ENCODE data around the gene AVPR1B.

Gene AVPR1B, protein sequence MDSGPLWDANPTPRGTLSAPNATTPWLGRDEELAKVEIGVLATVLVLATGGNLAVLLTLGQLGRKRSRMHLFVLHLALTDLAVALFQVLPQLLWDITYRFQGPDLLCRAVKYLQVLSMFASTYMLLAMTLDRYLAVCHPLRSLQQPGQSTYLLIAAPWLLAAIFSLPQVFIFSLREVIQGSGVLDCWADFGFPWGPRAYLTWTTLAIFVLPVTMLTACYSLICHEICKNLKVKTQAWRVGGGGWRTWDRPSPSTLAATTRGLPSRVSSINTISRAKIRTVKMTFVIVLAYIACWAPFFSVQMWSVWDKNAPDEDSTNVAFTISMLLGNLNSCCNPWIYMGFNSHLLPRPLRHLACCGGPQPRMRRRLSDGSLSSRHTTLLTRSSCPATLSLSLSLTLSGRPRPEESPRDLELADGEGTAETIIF

DNA sequence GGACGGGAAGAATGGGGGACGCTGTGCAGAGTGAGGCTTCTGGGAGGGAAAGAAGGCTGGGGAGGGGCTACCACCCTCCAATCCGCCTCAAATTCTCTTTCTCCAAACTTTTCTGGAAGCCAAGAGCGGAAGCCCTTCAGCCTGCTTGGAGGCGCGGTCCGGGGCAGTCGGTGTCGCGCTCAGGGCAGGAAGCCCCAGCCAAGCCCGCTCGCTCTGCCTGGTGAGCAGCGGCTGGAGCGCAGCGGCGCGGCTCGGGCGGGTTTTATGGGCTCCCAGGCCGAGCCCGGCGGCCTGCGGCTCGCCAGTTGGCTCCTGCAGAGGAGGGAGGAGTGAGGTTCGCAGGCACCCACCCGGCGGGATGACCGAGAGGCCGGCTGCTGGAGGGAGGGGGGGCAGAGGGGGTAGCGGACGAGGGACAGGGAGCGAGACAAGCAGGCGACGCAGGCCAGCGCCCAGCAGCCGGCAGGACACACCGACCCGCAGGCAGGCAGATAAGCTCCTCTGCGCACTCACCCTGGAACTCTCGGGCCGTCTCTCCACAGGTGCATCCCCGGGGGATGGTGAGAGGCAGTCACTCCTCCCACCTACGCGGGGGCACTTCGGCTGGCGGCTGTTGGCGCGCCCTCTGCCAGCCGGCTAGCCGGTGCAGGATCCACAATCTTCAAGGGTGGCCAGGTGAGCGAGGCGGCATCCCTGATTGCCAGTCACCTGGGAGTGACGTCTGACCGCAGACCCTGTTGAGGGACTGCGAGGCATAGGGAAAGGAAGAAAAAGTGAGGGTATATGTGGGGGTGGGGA, at the start of gene AVPR1B:
TSS of gene AVPR1B (minus strand) at position 238 of the 798 bp plus-strand sequence. CDS start 498 bp downstream, outside the sequence.
- peak; percentile 3 for DNase-seq

GRCh38 chr1:206145771-206146290, 28.6 kb upstream of the AVPR1B start:
- DNase-seq = no peak

DNA sequence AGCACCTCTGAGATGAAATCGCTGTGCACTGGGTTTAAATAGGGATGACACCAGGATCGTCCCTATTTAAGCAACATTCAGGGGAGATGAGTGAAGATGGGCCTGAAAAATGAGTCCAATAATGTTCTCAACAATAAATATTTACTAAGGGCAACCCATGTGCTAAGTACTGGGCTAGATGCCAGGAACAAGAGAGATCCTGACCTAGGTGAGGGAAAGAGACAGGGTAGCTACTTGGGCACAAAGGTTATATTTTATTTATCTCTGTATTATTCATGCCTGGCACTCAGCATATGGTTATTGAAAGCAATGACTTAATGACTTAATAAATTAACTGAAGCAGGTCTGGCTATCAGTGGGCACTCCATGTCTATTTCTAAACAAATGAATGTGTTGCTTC, 27.4 kb upstream of the AVPR1B start:
- no peak for DNase-seq

DNA sequence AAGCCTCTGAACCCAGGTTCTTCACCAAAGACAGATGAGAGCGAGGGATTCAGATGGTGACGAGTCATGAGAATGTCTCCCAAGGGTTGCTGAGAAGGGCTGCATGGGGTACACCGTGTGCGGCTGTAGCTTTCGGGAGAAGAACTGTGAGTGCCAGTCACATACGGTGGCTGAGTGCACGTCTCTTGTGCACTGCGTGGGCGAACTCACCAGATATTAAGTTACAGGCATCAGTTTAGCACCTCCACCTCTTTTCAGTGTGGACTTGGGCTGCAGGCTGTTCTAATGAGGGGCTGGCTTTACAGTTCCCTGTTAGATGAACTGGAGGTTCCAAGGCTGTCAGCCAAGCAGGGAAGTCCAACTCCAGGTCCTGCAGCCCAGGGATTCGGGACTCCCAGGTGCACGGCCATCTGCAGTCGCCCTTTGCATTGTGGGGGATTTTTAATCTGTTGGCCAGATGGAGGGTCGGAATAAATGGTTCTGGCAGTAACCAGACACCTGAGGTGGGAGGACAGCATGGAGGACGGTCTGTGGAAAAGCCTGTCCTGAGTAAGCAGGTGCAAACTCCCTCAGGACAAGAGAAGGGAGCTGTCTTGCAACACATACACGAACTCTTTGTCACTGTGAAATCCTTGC, 26.5 kb upstream of the AVPR1B start:
- no peak for DNase-seq

GRCh38 chr1:206142770-206143169, 25.6 kb upstream of the AVPR1B start:
- no peak for DNase-seq

DNA sequence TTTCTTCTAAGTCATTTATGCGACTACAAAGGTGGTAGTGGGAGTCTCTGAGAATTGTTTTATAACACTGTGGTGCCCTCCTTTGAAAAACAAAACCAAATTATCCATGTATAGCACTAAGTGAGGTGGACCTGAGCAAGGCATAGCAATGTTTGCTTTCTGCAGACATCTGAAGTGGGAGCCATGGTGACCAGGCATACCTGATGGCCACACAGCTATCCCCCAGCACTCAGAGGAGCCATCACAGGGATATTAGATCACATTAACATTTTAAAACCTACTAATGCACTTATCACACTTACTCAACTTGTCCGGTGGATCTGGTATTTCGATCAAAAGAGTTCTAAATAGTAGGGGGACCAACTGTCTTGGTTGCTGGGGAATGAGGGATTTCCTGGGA, 24.8 kb upstream of the AVPR1B start:
- no peak for DNase-seq

GRCh38 chr1:206136241-206136640, 19.1 kb upstream of the AVPR1B start:
- no peak for DNase-seq

DNA sequence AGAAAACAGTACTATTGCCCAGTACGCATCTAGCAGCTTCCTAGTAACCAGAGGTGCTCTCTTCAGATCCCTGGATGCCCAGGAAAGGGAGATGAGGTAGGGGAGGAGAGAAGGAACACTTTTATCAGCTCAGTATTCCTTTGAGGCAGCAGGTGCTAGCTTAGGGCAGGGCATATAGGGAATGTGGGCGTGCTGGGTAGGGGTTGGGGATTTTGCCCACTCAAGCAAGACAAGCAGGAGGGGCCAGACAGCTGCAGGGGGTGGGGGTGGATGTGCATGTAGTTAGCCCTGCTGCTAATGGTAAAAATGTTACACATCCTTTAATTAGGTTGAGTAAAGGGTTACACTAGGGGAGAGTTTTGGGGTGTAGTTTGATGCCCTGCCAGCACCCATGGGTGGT, 18.1 kb upstream of the AVPR1B start:
- no peak for DNase-seq

DNA sequence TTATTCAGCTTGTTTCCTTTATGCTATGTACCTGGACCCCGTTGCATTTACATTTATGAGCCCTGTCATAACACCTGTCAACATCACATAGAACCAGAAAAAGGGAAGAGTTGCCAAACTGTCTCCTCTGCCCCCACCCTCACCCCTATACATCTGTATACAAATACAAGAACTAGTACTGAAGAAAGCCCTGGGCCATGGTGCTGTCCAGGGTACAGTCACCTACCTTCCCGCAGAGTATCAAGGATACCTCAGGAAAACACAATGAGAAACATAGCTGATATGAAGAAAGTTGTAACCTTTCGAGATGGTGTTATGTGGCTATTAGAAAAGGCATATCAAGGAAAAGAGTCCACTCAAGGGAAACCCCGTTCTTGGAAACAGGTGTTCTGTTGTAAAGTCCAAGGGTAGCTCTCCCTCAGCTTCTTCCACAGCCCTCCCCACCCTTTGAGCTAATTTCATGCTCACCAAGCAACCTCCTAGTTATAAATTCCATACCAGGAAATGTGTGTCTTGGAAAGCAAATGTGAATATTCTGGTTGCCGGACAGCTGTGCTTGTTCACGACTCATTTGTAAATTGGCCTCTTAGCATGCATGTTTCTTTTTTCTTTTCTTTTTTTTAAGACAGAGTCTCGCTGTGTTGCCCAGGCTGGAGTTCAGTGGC, 16.7 kb upstream of the AVPR1B start:
- no peak for DNase-seq

DNA sequence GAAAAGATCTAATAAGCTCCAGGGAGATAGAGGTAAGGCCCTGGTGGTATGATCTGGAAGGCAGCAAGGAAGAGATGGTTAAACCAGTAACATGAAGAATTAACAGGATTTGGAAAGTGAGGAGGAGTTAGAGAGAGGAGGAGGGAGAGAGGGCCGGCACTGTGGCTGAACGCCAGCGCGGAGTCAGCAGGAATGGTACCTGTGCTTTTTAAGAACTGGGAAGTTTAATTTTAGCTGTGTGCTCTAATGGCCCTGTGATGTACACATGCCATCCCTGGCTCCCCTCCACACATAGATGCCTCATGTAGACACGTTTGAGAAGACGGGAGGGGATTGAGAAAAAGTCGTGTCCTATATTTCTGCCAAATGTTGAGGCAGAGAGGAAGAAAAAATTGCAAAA, 13.8 kb upstream of the AVPR1B start:
- no peak for DNase-seq

DNA sequence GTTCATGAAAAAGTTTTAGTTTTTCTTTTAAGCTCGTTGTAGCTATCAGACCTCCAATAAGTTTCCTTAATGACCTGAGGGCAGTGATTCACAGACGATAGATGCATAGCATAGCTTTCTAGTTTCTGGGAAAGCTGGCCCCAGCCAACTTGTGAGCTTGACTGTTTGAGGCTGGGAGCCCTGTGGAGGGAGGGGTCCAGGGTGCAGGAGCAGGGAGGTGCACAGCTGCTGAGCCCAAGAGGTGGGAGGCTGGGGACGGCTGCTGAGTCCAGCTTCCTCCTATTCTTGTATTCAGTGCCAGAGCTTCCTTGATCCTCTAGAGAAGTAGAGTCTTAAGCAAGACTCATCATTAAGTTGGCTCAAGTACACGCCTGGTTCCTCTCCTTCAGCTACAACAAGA, 11.0 kb upstream of the AVPR1B start:
- no peak for DNase-seq

DNA sequence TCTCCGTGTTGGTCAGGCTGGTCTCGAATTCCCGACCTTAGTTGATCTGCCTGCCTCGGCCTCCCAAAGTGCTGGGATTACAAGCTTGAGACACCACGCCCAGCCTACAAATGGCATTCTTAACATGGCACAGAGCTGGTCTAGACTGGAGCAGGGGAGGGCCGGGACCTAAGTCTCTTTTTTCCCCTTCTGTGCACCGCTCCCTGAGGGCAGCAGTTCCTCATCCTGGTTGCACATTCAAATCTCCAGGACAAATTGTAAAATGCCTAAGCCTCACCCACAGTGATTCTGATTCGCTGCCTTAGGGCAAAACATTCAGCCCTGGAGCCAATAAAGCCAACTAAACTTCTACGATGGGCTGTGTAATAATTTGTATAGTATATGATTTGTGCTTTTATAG, 10.1 kb upstream of the AVPR1B start:
- DNase-seq = no peak

GRCh38 chr1:206125346-206125745, 8.2 kb upstream of the AVPR1B start:
- no peak for DNase-seq

GRCh38 chr1:206122686-206123085, 5.5 kb upstream of the AVPR1B start:
- DNase-seq = no peak

DNA sequence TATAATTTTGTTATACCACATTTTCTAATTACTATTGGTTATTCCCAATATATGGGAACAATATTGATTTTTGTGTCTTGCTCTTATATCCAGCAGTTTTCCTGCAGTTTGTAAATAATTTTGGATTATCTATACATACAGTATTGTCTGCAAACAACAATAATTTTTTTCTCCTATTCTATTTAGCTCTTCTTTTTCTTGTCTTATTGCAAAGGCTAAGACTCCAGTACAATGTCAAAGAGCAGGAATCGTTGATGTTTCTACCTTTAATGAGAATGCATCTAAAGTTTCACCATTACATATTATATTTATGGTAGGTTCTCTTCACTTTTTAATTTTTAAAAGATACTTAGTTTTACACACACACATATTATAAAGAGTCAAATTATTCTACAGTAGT, 4.1 kb upstream of the AVPR1B start:
- no peak for DNase-seq

- no peak for DNase-seq
Measured at GRCh38 chr1:206120406-206120805, 3.2 kb upstream of the AVPR1B start.

- no peak for DNase-seq
Measured at GRCh38 chr1:206116873-206117150, 376 bp downstream of the AVPR1B start.

- no peak for DNase-seq
Measured at GRCh38 chr1:206116191-206116872, 856 bp downstream of the AVPR1B start.

DNA sequence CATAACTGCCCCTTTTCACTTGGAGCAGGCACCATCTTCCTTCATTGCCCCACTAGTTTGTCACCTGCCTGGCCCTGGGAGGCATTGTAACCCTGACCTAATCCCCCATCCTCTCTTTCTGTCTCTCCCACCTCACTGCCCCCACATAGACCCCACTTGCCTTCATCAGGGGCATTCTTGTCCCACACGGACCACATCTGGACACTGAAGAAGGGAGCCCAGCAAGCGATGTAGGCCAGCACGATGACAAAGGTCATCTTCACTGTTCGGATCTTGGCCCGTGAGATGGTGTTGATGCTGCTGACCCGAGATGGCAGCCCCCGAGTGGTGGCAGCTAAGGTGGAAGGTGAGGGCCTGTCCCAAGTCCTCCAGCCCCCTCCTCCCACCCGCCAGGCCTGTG, 1.4 kb downstream of the AVPR1B start:
- DNase-seq = no peak

GRCh38 chr1:206114692-206115640, 2.2 kb downstream of the AVPR1B start:
- no peak for DNase-seq

GRCh38 chr1:206112600-206113301, 4.4 kb downstream of the AVPR1B start:
- DNase-seq = no peak

All from CD4-positive, alpha-beta T cell treated with Interleukin-6 for 4 hours (primary cell).